ENCODE results near the gene PLLP.
"Not testable (repeated sequence)": the region's sequence is repeated elsewhere in the genome, so short reads cannot be mapped to it uniquely, and the experiment has no call there.

PLLP gene

DNA sequence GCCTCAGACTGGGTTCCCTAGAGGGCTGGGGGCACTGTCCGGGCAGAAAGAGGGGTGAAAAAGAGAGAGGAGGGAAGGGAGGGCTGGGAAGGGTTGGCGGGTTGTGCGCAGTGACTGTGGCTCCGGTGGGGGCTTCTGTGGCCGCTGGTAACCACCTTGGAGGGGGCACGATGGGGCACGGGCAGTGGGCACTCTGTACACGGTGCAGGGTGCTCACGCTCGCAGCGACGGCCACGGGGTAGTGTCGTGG is 588 bp downstream of the PLLP start:
- H3K36me3 ChIP-seq (ENCODE audit: control insufficient read depth, insufficient read depth, low read length), result no peaks in the 10 kb centered on the region
- peak overlapping the region; percentile 79; the same call in 1 of the 2 replicates for H3K4me3 ChIP-seq (ENCODE audit: low read length)
- H3K4me1 ChIP-seq (ENCODE audit: control insufficient read depth, insufficient read depth, low read length), result no peaks in the 10 kb centered on the region; the same call in 1 of the 2 replicates
- no peak overlapping the region for H3K27ac ChIP-seq (ENCODE audit: low read length)
- H3K27me3 ChIP-seq (ENCODE audit: control insufficient read depth, insufficient read depth, low read length), result peaks cover 13% of the 10 kb centered on the region; the same call in 1 of the 2 replicates
- no peaks in the 10 kb centered on the region for H3K9me3 ChIP-seq (ENCODE audit: control insufficient read depth, insufficient read depth, low read length)
- WGBS (ENCODE audit: insufficient coverage, insufficient read length), result no CpG with 5 or more reads among the region's 14 CpGs
- DNase-seq (ENCODE audit: low read depth, low spot score), result no peak

DNA sequence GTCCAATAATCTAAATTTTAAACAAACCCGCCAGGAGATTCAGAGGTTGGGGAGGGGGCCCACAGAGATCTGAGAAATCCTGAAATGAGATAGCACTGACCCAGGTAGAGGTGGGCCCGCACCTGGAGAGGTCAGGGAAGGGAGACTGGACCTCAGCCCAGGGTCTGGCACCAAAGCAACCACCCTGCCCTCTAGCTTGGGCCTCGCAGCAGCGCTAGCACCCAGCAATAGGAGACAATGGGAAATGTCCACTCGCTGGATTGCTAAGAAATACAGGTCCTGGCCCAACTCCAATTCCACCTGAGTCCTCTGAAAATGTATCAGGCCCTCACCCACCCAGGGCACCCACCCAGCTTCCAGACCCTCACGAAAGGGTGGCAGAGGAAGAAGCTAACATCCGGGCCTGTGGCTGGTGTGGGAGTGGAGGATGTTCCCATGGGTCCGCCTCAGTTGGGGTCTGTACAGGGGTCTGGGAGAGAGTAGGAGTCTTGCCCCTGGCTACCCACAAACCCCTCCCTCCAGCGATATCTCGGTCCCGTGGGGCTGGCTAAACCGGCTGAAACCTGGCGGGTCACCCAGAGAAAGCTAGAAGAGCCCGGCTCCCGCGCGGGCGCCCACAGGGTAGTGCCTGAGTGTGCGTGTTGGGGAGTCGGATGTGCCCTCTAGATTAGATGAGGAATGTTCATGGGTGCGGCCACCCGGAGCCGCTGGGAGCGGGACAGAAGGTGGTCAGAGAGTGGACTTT is 1.1 kb downstream of the PLLP start:
- Histone ChIP-seq H3K36me3 (ENCODE audit: control insufficient read depth, insufficient read depth, low read length) (no peaks in the 10 kb centered on the region), H3K4me1 (ENCODE audit: control insufficient read depth, insufficient read depth, low read length) (no peaks in the 10 kb centered on the region; the same call in 1 of the 2 replicates), H3K27ac (ENCODE audit: low read length) (no peak overlapping the region), H3K9me3 (ENCODE audit: control insufficient read depth, insufficient read depth, low read length) (no peaks in the 10 kb centered on the region), H3K27me3 (ENCODE audit: control insufficient read depth, insufficient read depth, low read length) (peaks cover 13% of the 10 kb centered on the region; the same call in 1 of the 2 replicates), H3K4me3 (ENCODE audit: low read length) (peak overlapping the region; percentile 79; the same call in 1 of the 2 replicates)
- DNase-seq (ENCODE audit: low read depth, low spot score), result no peak
- WGBS (ENCODE audit: insufficient coverage, insufficient read length), result no CpG with 5 or more reads among the region's 24 CpGs

DNA sequence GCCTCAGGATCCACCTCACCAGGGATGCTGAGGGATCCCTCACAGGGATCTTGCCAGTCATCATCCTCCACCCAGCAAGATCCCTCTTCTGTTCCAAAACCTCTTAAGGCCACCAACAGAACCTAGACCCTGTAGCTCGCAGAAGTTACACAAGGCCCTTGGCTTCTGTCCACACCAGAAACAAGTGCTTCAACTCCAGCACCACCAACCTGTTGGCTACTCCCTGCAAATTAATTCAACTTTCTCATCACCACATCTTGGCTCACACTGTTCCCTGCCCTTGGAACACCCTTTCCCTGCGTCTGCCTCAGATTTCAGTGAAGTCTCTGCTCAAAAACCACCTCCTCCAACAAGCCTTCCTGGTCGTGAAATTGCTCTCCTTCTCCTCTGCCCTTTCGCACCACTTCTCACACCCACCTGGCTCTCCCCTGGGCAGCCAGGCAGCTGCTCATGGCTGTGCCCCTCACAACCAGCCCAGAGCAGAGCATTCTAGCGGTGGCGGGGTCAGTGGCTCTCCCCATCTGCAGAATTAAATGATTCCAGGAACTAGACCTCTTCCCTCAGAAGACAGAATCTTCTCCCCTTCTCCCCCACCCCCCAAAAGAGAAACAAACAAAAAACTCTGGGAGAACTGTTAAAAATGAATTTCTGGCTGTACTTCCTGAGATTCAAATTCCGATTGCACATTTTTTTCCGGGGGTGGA is 1.8 kb downstream of the PLLP start:
- DNase-seq (ENCODE audit: low read depth, low spot score), result no peak
- WGBS (ENCODE audit: insufficient coverage, insufficient read length), result no CpG with 5 or more reads among the region's 8 CpGs
- H3K27me3 ChIP-seq (ENCODE audit: control insufficient read depth, insufficient read depth, low read length), result peaks cover 13% of the 10 kb centered on the region; the same call in 1 of the 2 replicates
- H3K27ac ChIP-seq (ENCODE audit: low read length), result no peak overlapping the region
- no peaks in the 10 kb centered on the region for H3K36me3 ChIP-seq (ENCODE audit: control insufficient read depth, insufficient read depth, low read length)
- H3K4me3 ChIP-seq (ENCODE audit: low read length), result no peak overlapping the region
- H3K4me1 ChIP-seq (ENCODE audit: control insufficient read depth, insufficient read depth, low read length), result no peaks in the 10 kb centered on the region; the same call in 1 of the 2 replicates
- no peaks in the 10 kb centered on the region for H3K9me3 ChIP-seq (ENCODE audit: control insufficient read depth, insufficient read depth, low read length)

DNA sequence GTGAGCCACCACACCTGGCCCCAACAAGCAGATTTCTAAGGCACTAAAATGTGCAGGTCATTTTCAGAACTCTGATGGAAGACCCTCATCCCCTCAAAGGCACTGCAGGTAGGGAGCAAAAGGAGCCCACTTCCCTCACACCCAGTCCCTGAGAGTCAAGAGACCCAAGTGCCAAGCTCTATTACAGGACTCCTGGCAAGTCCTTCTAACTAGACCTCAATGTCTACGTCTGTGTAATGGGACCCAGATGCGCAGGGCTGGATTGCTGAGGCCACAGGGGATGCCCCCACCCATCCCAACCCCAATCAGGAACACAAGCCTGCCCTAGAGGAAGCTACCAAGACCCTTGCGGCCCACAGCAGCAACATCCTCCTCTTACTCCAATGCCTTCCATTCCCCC is 2.7 kb downstream of the PLLP start:
- DNase-seq (ENCODE audit: low read depth, low spot score), result no peak
- Histone ChIP-seq H3K4me1 (ENCODE audit: control insufficient read depth, insufficient read depth, low read length) (peaks cover 2% of the 10 kb centered on the region; the same call in 1 of the 2 replicates), H3K27me3 (ENCODE audit: control insufficient read depth, insufficient read depth, low read length) (peaks cover 13% of the 10 kb centered on the region; the same call in 1 of the 2 replicates), H3K27ac (ENCODE audit: low read length) (no peak overlapping the region), H3K4me3 (ENCODE audit: low read length) (no peak overlapping the region), H3K9me3 (ENCODE audit: control insufficient read depth, insufficient read depth, low read length) (no peaks in the 10 kb centered on the region), H3K36me3 (ENCODE audit: control insufficient read depth, insufficient read depth, low read length) (no peaks in the 10 kb centered on the region)
- WGBS (ENCODE audit: insufficient coverage, insufficient read length), result no CpG with 5 or more reads among the region's 3 CpGs

DNA sequence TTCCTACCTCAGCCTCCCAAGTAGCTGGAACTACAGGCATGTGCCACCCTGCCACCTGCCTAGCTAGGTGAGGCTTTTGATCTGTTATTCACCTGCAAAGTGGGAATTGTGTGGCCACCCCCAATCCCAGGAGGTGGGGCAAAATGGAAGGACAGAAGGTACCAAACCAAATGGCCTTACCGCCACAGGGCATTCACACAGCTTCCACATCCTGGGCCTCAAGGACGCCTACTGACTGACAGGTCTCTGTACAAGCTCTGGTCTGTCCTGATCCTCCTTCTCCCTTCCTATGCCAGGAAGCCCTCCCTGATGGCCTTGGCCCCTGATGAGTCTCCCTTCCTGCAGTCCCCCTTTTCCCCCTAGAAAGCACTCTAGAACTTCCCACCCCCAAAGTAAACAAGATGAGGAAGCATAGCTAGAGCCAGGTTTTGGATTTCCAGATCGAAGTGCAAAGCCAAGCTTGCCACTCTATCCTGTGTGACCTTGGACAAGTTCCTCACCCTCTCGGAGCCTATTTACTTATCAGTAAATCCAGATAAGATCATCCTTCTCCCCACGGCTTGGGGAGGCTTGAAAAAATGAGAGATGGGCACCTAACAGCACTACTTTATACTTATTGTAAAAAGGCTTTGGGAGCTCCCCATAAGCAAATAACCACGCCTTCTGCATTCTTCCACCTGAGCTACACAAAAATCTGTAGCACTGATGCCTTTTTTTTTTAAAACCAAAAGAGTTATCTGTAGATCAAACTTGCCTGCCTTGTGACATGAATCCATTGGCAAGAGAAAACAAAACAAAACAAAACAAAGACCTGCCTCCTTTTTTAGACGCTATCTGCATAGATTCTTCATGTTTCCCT is 4.5 kb downstream of the PLLP start:
- H3K4me3 ChIP-seq (ENCODE audit: low read length), result no peak overlapping the region
- H3K9me3 ChIP-seq (ENCODE audit: control insufficient read depth, insufficient read depth, low read length), result no peaks in the 10 kb centered on the region
- H3K36me3 ChIP-seq (ENCODE audit: control insufficient read depth, insufficient read depth, low read length), result no peaks in the 10 kb centered on the region
- no peak overlapping the region for H3K27ac ChIP-seq (ENCODE audit: low read length)
- DNase-seq (ENCODE audit: low read depth, low spot score), result no peak
- no CpG with 5 or more reads among the region's 7 CpGs for WGBS (ENCODE audit: insufficient coverage, insufficient read length)
- H3K27me3 ChIP-seq (ENCODE audit: control insufficient read depth, insufficient read depth, low read length), result peaks cover 13% of the 10 kb centered on the region; the same call in 1 of the 2 replicates
- peaks cover 4% of the 10 kb centered on the region for H3K4me1 ChIP-seq (ENCODE audit: control insufficient read depth, insufficient read depth, low read length)

DNA sequence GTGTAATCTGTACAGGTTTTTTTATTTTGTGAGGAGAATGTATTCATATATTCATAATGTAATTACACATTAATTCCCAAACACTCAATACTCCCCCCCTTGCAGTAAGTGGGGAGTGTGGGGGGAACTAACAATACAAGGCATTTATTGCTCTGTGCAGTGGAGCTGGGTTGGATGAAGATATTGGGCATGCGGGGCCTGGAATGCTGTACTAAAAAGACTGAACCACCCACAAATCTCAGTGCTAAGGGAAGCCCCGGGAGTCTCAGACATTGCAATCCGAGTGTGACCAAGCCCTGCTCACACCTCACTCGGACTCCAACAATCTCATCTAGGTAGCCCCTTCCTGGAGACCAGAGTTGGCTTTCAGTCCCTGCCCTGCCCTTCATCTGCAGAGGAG is 6.0 kb downstream of the PLLP start:
- no peaks in the 10 kb centered on the region for H3K36me3 ChIP-seq (ENCODE audit: control insufficient read depth, insufficient read depth, low read length)
- no peaks in the 10 kb centered on the region for H3K9me3 ChIP-seq (ENCODE audit: control insufficient read depth, insufficient read depth, low read length)
- H3K27ac ChIP-seq (ENCODE audit: low read length), result no peak overlapping the region
- no CpG with 5 or more reads among the region's 4 CpGs for WGBS (ENCODE audit: insufficient coverage, insufficient read length)
- H3K4me3 ChIP-seq (ENCODE audit: low read length), result no peak overlapping the region
- peaks cover 6% of the 10 kb centered on the region; the same call in 1 of the 2 replicates for H3K27me3 ChIP-seq (ENCODE audit: control insufficient read depth, insufficient read depth, low read length)
- DNase-seq (ENCODE audit: low read depth, low spot score), result no peak
- H3K4me1 ChIP-seq (ENCODE audit: control insufficient read depth, insufficient read depth, low read length), result peaks cover 4% of the 10 kb centered on the region

DNA sequence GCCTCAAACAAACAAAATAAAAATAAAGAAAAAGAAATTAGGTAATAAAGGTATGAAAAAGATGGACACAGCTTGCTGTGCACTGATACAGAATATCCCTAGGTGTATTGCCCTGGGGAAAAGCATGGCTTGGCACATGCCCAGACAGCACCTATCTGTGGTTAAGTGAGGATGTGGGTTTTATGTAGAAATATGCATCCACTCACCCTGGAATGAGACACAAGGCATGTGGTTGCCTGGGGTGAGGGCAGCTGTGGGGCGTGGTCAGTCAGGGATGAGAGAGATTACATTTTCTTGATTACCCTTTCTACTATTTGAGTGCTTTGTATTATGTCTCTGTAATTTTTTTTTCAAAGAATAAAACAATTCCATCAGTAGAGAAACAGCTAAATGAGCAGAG is 6.9 kb downstream of the PLLP start:
- peaks cover 4% of the 10 kb centered on the region; the same call in 1 of the 2 replicates for H3K4me1 ChIP-seq (ENCODE audit: control insufficient read depth, insufficient read depth, low read length)
- H3K4me3 ChIP-seq (ENCODE audit: low read length), result no peak overlapping the region
- WGBS (ENCODE audit: insufficient coverage, insufficient read length), result no CpG with 5 or more reads among the region's 1 CpG
- peaks cover under 1% of the 10 kb centered on the region; the same call in 1 of the 2 replicates for H3K27me3 ChIP-seq (ENCODE audit: control insufficient read depth, insufficient read depth, low read length)
- no peaks in the 10 kb centered on the region for H3K36me3 ChIP-seq (ENCODE audit: control insufficient read depth, insufficient read depth, low read length)
- no peak overlapping the region for H3K27ac ChIP-seq (ENCODE audit: low read length)
- no peak for DNase-seq (ENCODE audit: low read depth, low spot score)
- H3K9me3 ChIP-seq (ENCODE audit: control insufficient read depth, insufficient read depth, low read length), result no peaks in the 10 kb centered on the region

DNA sequence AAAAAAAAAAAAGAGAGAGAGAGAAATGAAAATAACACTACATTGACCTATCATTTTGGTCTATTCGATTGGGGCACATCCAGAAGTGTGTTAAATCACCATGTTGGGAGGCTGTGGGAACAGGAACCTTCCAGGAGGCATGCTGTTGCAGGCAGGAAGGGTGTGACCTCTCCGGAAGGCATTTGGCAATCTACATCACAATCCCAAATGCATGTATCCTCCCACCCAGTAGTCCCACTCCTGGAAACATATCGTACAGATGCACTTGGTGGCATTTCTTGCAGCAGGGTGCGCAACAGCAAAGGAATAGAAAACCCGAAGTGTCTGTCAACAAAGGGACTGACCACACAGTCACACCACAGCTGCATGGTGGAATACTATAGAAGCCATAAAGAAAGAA is 7.9 kb downstream of the PLLP start:
- no peak overlapping the region for H3K4me3 ChIP-seq (ENCODE audit: low read length)
- no peak overlapping the region for H3K27ac ChIP-seq (ENCODE audit: low read length)
- H3K4me1 ChIP-seq (ENCODE audit: control insufficient read depth, insufficient read depth, low read length), result peaks cover 4% of the 10 kb centered on the region; the same call in 1 of the 2 replicates
- H3K9me3 ChIP-seq (ENCODE audit: control insufficient read depth, insufficient read depth, low read length), result no peaks in the 10 kb centered on the region
- no CpG with 5 or more reads among the region's 5 CpGs for WGBS (ENCODE audit: insufficient coverage, insufficient read length)
- H3K36me3 ChIP-seq (ENCODE audit: control insufficient read depth, insufficient read depth, low read length), result no peaks in the 10 kb centered on the region
- no peak for DNase-seq (ENCODE audit: low read depth, low spot score)
- H3K27me3 ChIP-seq (ENCODE audit: control insufficient read depth, insufficient read depth, low read length), result no peaks in the 10 kb centered on the region

DNA sequence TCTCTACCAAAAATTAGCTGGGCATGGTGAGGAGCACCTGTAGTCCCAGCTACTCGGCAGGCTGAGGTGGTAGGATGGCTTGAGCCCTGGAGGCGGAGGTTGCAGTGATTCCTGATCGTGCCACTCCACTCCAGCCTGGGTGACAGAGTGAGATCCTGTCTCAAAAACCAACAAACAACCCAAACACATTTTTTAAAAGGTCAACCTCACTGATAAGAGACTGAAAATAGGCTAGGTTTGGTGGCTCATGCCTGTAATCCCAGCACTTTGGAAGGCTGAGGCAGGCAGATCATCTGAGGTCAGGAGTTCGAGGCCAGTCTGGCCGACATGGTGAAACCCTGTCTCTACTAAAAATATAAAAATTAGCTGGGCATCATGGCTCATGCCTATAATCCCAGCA is 8.5 kb downstream of the PLLP start:
- H3K27me3 ChIP-seq (ENCODE audit: control insufficient read depth, insufficient read depth, low read length); H3K27ac ChIP-seq (ENCODE audit: low read length); H3K9me3 ChIP-seq (ENCODE audit: control insufficient read depth, insufficient read depth, low read length); H3K36me3 ChIP-seq (ENCODE audit: control insufficient read depth, insufficient read depth, low read length); DNase-seq (ENCODE audit: low read depth, low spot score); H3K4me3 ChIP-seq (ENCODE audit: low read length); H3K4me1 ChIP-seq (ENCODE audit: control insufficient read depth, insufficient read depth, low read length): not testable (repeated sequence)
- no CpG with 5 or more reads among the region's 5 CpGs for whole genome bisulfite sequencing (ENCODE audit: insufficient coverage, insufficient read length)

DNA sequence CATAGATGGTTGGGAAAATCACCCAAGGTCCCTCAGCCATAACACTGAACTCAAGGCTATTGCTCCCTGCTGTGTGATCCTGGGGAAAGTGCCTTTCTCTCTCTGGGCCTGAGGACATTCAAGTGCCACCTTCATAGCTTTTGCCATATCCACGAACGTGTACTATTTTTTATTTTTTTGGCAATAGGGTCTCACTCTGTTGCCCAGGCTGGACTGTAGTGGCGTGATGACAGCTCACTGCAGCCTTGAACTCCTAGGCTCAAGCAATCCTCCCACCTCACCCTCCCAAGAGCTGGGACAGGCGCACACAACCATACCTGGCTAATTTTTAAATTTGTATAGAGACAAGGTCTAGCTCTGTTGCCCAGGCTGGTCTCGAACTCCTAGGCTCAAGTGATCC is 10.6 kb downstream of the PLLP start:
- Histone ChIP-seq H3K9me3 (ENCODE audit: control insufficient read depth, insufficient read depth, low read length) (no peaks in the 10 kb centered on the region), H3K27ac (ENCODE audit: low read length) (no peak overlapping the region), H3K4me3 (ENCODE audit: low read length) (no peak overlapping the region), H3K27me3 (ENCODE audit: control insufficient read depth, insufficient read depth, low read length) (no peaks in the 10 kb centered on the region), H3K4me1 (ENCODE audit: control insufficient read depth, insufficient read depth, low read length) (peaks cover 9% of the 10 kb centered on the region), H3K36me3 (ENCODE audit: control insufficient read depth, insufficient read depth, low read length) (no peaks in the 10 kb centered on the region)
- WGBS (ENCODE audit: insufficient coverage, insufficient read length), result no CpG with 5 or more reads among the region's 5 CpGs
- DNase-seq (ENCODE audit: low read depth, low spot score), result no peak

Measured in iPS DF 6.9 (cell line).